ENCODE results near the gene NDUFAF8.
"Not testable (repeated sequence)": the region's sequence is repeated elsewhere in the genome, so short reads cannot be mapped to it uniquely, and the experiment has no call there.

Gene NDUFAF8

GRCh38 chr17:81221842-81222619 lies 17.1 kb upstream of the NDUFAF8 start:
- H3K27me3 Mint-ChIP-seq, result no peaks in the 10 kb centered on the region
- no peaks in the 10 kb centered on the region for H3K9me3 Mint-ChIP-seq
- ATAC-seq (replicated peaks; ENCODE audit: extremely low read depth, poor library complexity, severe bottlenecking) (no peak), DNase-seq (ENCODE audit: low spot score in 2 of 2) (no peak)
- H3K4me1 Mint-ChIP-seq, result peaks cover 12% of the 10 kb centered on the region
- no peak overlapping the region for H3K27ac Mint-ChIP-seq (ENCODE audit: low read depth)
- peaks cover 7% of the 10 kb centered on the region for H3K36me3 Mint-ChIP-seq (ENCODE audit: insufficient read depth)
- H3K4me3 Mint-ChIP-seq, result peak overlapping the region; percentile 78

GRCh38 chr17:81222620-81222905 lies 16.6 kb upstream of the NDUFAF8 start:
- ATAC-seq (replicated peaks; ENCODE audit: extremely low read depth, poor library complexity, severe bottlenecking) (no peak), DNase-seq (ENCODE audit: low spot score in 2 of 2) (no peak)
- Mint-ChIP-seq H3K4me3 (peak overlapping the region; percentile 78), H3K9me3 (no peaks in the 10 kb centered on the region), H3K27me3 (no peaks in the 10 kb centered on the region), H3K4me1 (peaks cover 15% of the 10 kb centered on the region), H3K27ac (ENCODE audit: low read depth) (no peak overlapping the region), H3K36me3 (ENCODE audit: insufficient read depth) (peaks cover 7% of the 10 kb centered on the region)

- H3K9me3 Mint-ChIP-seq, result no peaks in the 10 kb centered on the region
- peak within 1 kb of the TSS; percentile 78 for H3K4me3 Mint-ChIP-seq
- ATAC-seq (replicated peaks; ENCODE audit: extremely low read depth, poor library complexity, severe bottlenecking), result peak; percentile 100
- H3K27me3 Mint-ChIP-seq, result no peaks in the 10 kb centered on the region
- DNase-seq (ENCODE audit: low spot score in 2 of 2), result peak; percentile 98 to 99
- peak within 1 kb of the TSS; percentile 61 for H3K27ac Mint-ChIP-seq (ENCODE audit: low read depth)
- peaks cover 7% of the 10 kb centered on the region for H3K36me3 Mint-ChIP-seq (ENCODE audit: insufficient read depth)
- H3K4me1 Mint-ChIP-seq, result peaks cover 18% of the 10 kb centered on the region
Measured at GRCh38 chr17:81222906-81223761, 16.0 kb upstream of the NDUFAF8 start, which contains the start of gene CEP131. TSS of gene CEP131 (minus strand) at chr17:81222965. CDS start at chr17:81220056, 2,909 bp downstream.

GRCh38 chr17:81223762-81224130 lies 15.4 kb upstream of the NDUFAF8 start:
- peak overlapping the region; percentile 61 for H3K27ac Mint-ChIP-seq (ENCODE audit: low read depth)
- H3K27me3 Mint-ChIP-seq, result no peaks in the 10 kb centered on the region
- peak overlapping the region; percentile 78 for H3K4me3 Mint-ChIP-seq
- H3K9me3 Mint-ChIP-seq, result no peaks in the 10 kb centered on the region
- DNase-seq (ENCODE audit: low spot score in 2 of 2) (no peak), ATAC-seq (replicated peaks; ENCODE audit: extremely low read depth, poor library complexity, severe bottlenecking) (no peak)
- peaks cover 10% of the 10 kb centered on the region for H3K36me3 Mint-ChIP-seq (ENCODE audit: insufficient read depth)
- peaks cover 18% of the 10 kb centered on the region for H3K4me1 Mint-ChIP-seq

- peaks cover 28% of the 10 kb centered on the region for H3K4me1 Mint-ChIP-seq
- not testable (repeated sequence) for ATAC-seq (replicated peaks; ENCODE audit: extremely low read depth, poor library complexity, severe bottlenecking); H3K27ac Mint-ChIP-seq (ENCODE audit: low read depth); H3K4me3 Mint-ChIP-seq; DNase-seq (ENCODE audit: low spot score in 2 of 2); H3K27me3 Mint-ChIP-seq; H3K9me3 Mint-ChIP-seq
- peaks cover 20% of the 10 kb centered on the region for H3K36me3 Mint-ChIP-seq (ENCODE audit: insufficient read depth)
Measured at GRCh38 chr17:81227630-81228029, 11.5 kb upstream of the NDUFAF8 start.

GRCh38 chr17:81228420-81228819 lies 10.7 kb upstream of the NDUFAF8 start:
- no peaks in the 10 kb centered on the region for H3K9me3 Mint-ChIP-seq
- H3K4me1 Mint-ChIP-seq, result peaks cover 21% of the 10 kb centered on the region
- peak; percentile 29 for ATAC-seq (replicated peaks; ENCODE audit: extremely low read depth, poor library complexity, severe bottlenecking)
- H3K27ac Mint-ChIP-seq (ENCODE audit: low read depth), result no peak overlapping the region
- no peak overlapping the region for H3K4me3 Mint-ChIP-seq
- no peaks in the 10 kb centered on the region for H3K27me3 Mint-ChIP-seq
- DNase-seq (ENCODE audit: low spot score in 2 of 2), result no peak
- H3K36me3 Mint-ChIP-seq (ENCODE audit: insufficient read depth), result peaks cover 20% of the 10 kb centered on the region

GRCh38 chr17:81228834-81229665 lies 10.1 kb upstream of the NDUFAF8 start:
- peaks cover 15% of the 10 kb centered on the region for H3K4me1 Mint-ChIP-seq
- ATAC-seq (replicated peaks; ENCODE audit: extremely low read depth, poor library complexity, severe bottlenecking) (no peak), DNase-seq (ENCODE audit: low spot score in 2 of 2) (no peak)
- H3K36me3 Mint-ChIP-seq (ENCODE audit: insufficient read depth), result peaks cover 20% of the 10 kb centered on the region
- no peaks in the 10 kb centered on the region for H3K9me3 Mint-ChIP-seq
- H3K4me3 Mint-ChIP-seq, result no peak overlapping the region
- H3K27me3 Mint-ChIP-seq, result no peaks in the 10 kb centered on the region
- H3K27ac Mint-ChIP-seq (ENCODE audit: low read depth), result peak overlapping the region; percentile 6

- no peak overlapping the region for H3K4me3 Mint-ChIP-seq
- no peaks in the 10 kb centered on the region for H3K9me3 Mint-ChIP-seq
- DNase-seq (ENCODE audit: low spot score in 2 of 2) (no peak), ATAC-seq (replicated peaks; ENCODE audit: extremely low read depth, poor library complexity, severe bottlenecking) (no peak)
- peaks cover 18% of the 10 kb centered on the region for H3K4me1 Mint-ChIP-seq
- peaks cover 20% of the 10 kb centered on the region for H3K36me3 Mint-ChIP-seq (ENCODE audit: insufficient read depth)
- H3K27ac Mint-ChIP-seq (ENCODE audit: low read depth), result peak overlapping the region; percentile 6
- no peaks in the 10 kb centered on the region for H3K27me3 Mint-ChIP-seq
Measured at GRCh38 chr17:81229666-81229920, 9.5 kb upstream of the NDUFAF8 start.

- DNase-seq (ENCODE audit: low spot score in 2 of 2) (no peak), ATAC-seq (replicated peaks; ENCODE audit: extremely low read depth, poor library complexity, severe bottlenecking) (no peak)
- Mint-ChIP-seq H3K27me3 (no peaks in the 10 kb centered on the region), H3K4me3 (no peak overlapping the region), H3K9me3 (no peaks in the 10 kb centered on the region), H3K36me3 (ENCODE audit: insufficient read depth) (peaks cover 19% of the 10 kb centered on the region), H3K27ac (ENCODE audit: low read depth) (peak overlapping the region; percentile 6), H3K4me1 (peaks cover 25% of the 10 kb centered on the region)
Measured at GRCh38 chr17:81230043-81230820, 8.9 kb upstream of the NDUFAF8 start.

- no peak for DNase-seq (ENCODE audit: low spot score in 2 of 2)
- Mint-ChIP-seq H3K27ac (ENCODE audit: low read depth) (no peak overlapping the region), H3K9me3 (no peaks in the 10 kb centered on the region), H3K4me1 (peaks cover 27% of the 10 kb centered on the region), H3K36me3 (ENCODE audit: insufficient read depth) (peaks cover 17% of the 10 kb centered on the region), H3K27me3 (no peaks in the 10 kb centered on the region), H3K4me3 (no peak overlapping the region)
- ATAC-seq (replicated peaks; ENCODE audit: extremely low read depth, poor library complexity, severe bottlenecking), result no peak
Measured at GRCh38 chr17:81231121-81231645, 7.9 kb upstream of the NDUFAF8 start.

GRCh38 chr17:81231766-81232581 lies 7.1 kb upstream of the NDUFAF8 start:
- DNase-seq (ENCODE audit: low spot score in 2 of 2) (no peak), ATAC-seq (replicated peaks; ENCODE audit: extremely low read depth, poor library complexity, severe bottlenecking) (no peak)
- peaks cover 27% of the 10 kb centered on the region for H3K4me1 Mint-ChIP-seq
- no peak overlapping the region for H3K27ac Mint-ChIP-seq (ENCODE audit: low read depth)
- H3K4me3 Mint-ChIP-seq, result no peak overlapping the region
- peaks cover 17% of the 10 kb centered on the region for H3K36me3 Mint-ChIP-seq (ENCODE audit: insufficient read depth)
- no peaks in the 10 kb centered on the region for H3K27me3 Mint-ChIP-seq
- H3K9me3 Mint-ChIP-seq, result no peaks in the 10 kb centered on the region
